OCI-LY3 (cell line): ENCODE results near the gene SCD5.

Experiments
- H2AFZ ChIP-seq: fragments of 200-600, 300-600 bp; shearing (Covaris generic); 2 replicates; pipeline ENCODE4 v1.6.0; 2014; ENCODE audit warnings: antibody characterized with exemption, low read depth, low read length
- H3K27ac ChIP-seq: fragments of 200-600, 300-600 bp; sonication (generic); 2 replicates; pipeline ENCODE4 v1.5.1; 2014; ENCODE audit warnings: mild to moderate bottlenecking, low read length, moderate library complexity, mixed read lengths
- H3K27me3 ChIP-seq: fragments of 200-600, 300-600 bp; sonication (generic); 2 replicates; pipeline ENCODE4 v1.6.1; 2014; ENCODE audit warnings: low read depth, low read length, mixed read lengths
- H3K36me3 ChIP-seq: fragments of 200-600, 300-600 bp; sonication (generic); replicated peaks from 2 replicates; pipeline ENCODE3; 2014; ENCODE audit warnings: low read depth, low read length, mixed read lengths
- H3K4me1 ChIP-seq: fragments of 300-600, 200-600 bp; sonication (generic); 2 replicates; pipeline ENCODE4 v1.6.1; 2014; ENCODE audit warnings: low read length, mixed read lengths
- H3K4me2 ChIP-seq: fragments of 200-600, 300-600 bp; sonication (generic); 2 replicates; pipeline ENCODE4 v1.6.1; 2014; ENCODE audit warnings: low read length, mixed read lengths
- H3K4me3 ChIP-seq: fragments of 300-600, 200-600 bp; sonication (generic); 2 replicates; pipeline ENCODE4 v1.5.1; 2014; ENCODE audit warnings: antibody characterized with exemption, mild to moderate bottlenecking, low read length, moderate library complexity
- H3K79me2 ChIP-seq: fragments of 300-600, 200-600 bp; shearing (Covaris generic); 2 replicates; pipeline ENCODE4 v1.6.1; 2014; ENCODE audit warnings: mild to moderate bottlenecking, low read length, mixed read lengths
- H3K9ac ChIP-seq: fragments of 300-600, 200-600 bp; shearing (Covaris generic); 2 replicates; pipeline ENCODE4 v1.6.0; 2014; ENCODE audit warnings: mild to moderate bottlenecking, low read length, moderate library complexity
- H3K9me3 ChIP-seq: fragments of 200-600, 300-600 bp; shearing (Covaris generic); 2 replicates; pipeline ENCODE4 v1.6.1; 2014; ENCODE audit warnings: low read length, mixed read lengths; ENCODE audit not compliant: insufficient read depth
- H4K20me1 ChIP-seq: fragments of 200-600, 300-600 bp; sonication (generic); 2 replicates; pipeline ENCODE4 v1.6.1; 2016; ENCODE audit warnings: low read length, mixed read lengths; ENCODE audit not compliant: insufficient read depth
- CTCF ChIP-seq: fragments of 200-600, 300-600 bp; sonication (generic); IDR thresholded peaks from 2 replicates; pipeline ENCODE4 v1.5.1; 2014; ENCODE audit warnings: antibody characterized with exemption, low read length, low read depth
- EZH2phosphoT487 ChIP-seq: fragments of 200-600 bp; shearing (Covaris generic); IDR thresholded peaks from 2 replicates; pipeline ENCODE4 v1.6.1; 2018; ENCODE audit warnings: antibody characterized with exemption, mixed run types, low read depth

The SCD5 gene

GRCh38 chr4:82708982-82709381 is 89.6 kb downstream of the SCD5 start:
- H3K36me3 ChIP-seq, result no peaks in the 10 kb centered on the region
- TF ChIP-seq EZH2phosphoT487 (no peak), CTCF (no peak)
- no peaks in the 10 kb centered on the region for H3K27me3 ChIP-seq
- no peaks in the 10 kb centered on the region for H3K9me3 ChIP-seq
- no peaks in the 10 kb centered on the region for H3K4me1 ChIP-seq
- no peak overlapping the region for H3K4me2 ChIP-seq
- H3K27ac ChIP-seq, result no peak overlapping the region
- H2AFZ ChIP-seq, result no peak overlapping the region
- no peak overlapping the region for H3K4me3 ChIP-seq
- H3K79me2 ChIP-seq, result no peaks in the 10 kb centered on the region
- H4K20me1 ChIP-seq, result no peaks in the 10 kb centered on the region
- no peak overlapping the region for H3K9ac ChIP-seq

GRCh38 chr4:82706349-82707000 is 92.1 kb downstream of the SCD5 start:
- no peak overlapping the region for H3K4me3 ChIP-seq
- H2AFZ ChIP-seq, result no peak overlapping the region
- no peak overlapping the region for H3K4me2 ChIP-seq
- H3K27me3 ChIP-seq, result no peaks in the 10 kb centered on the region
- H3K4me1 ChIP-seq, result peaks cover 5% of the 10 kb centered on the region; the same call in 1 of the 2 replicates
- H4K20me1 ChIP-seq, result no peaks in the 10 kb centered on the region
- no peaks in the 10 kb centered on the region for H3K79me2 ChIP-seq
- no peak overlapping the region for H3K9ac ChIP-seq
- H3K9me3 ChIP-seq, result no peaks in the 10 kb centered on the region
- no peaks in the 10 kb centered on the region for H3K36me3 ChIP-seq
- no peak for TF ChIP-seq CTCF
- no peak for TF ChIP-seq EZH2phosphoT487
- no peak overlapping the region for H3K27ac ChIP-seq

GRCh38 chr4:82705928-82706300 is 92.7 kb downstream of the SCD5 start:
- TF ChIP-seq CTCF (no peak), EZH2phosphoT487 (no peak)
- Histone ChIP-seq H3K9me3 (no peaks in the 10 kb centered on the region), H2AFZ (no peak overlapping the region), H3K4me3 (no peak overlapping the region), H3K4me1 (peaks cover 5% of the 10 kb centered on the region; the same call in 1 of the 2 replicates), H3K9ac (no peak overlapping the region), H3K79me2 (no peaks in the 10 kb centered on the region), H4K20me1 (no peaks in the 10 kb centered on the region), H3K27ac (no peak overlapping the region), H3K27me3 (no peaks in the 10 kb centered on the region), H3K4me2 (no peak overlapping the region), H3K36me3 (no peaks in the 10 kb centered on the region)

GRCh38 chr4:82705169-82705927 is 93.2 kb downstream of the SCD5 start:
- Histone ChIP-seq H3K4me1 (peaks cover 5% of the 10 kb centered on the region; the same call in 1 of the 2 replicates), H4K20me1 (no peaks in the 10 kb centered on the region), H3K79me2 (no peaks in the 10 kb centered on the region), H3K4me2 (no peak overlapping the region), H3K9me3 (no peaks in the 10 kb centered on the region), H3K27me3 (no peaks in the 10 kb centered on the region), H3K9ac (no peak overlapping the region), H3K4me3 (no peak overlapping the region), H3K27ac (no peak overlapping the region), H3K36me3 (no peaks in the 10 kb centered on the region), H2AFZ (no peak overlapping the region)
- TF ChIP-seq CTCF, result no peak
- no peak for TF ChIP-seq EZH2phosphoT487
